Measurements from ENCODE around the gene TREML4. TPM values are rescaled to one million over a fixed set of nuclear protein-coding genes. Genes with fewer than 3 reads are reported as not detected.
"Not testable (repeated sequence)": the region's sequence is repeated elsewhere in the genome, so short reads cannot be mapped to it uniquely, and the experiment has no call there.

Gene TREML4
- total and polyA plus RNA-seq, 8 donors = not detected

DNA sequence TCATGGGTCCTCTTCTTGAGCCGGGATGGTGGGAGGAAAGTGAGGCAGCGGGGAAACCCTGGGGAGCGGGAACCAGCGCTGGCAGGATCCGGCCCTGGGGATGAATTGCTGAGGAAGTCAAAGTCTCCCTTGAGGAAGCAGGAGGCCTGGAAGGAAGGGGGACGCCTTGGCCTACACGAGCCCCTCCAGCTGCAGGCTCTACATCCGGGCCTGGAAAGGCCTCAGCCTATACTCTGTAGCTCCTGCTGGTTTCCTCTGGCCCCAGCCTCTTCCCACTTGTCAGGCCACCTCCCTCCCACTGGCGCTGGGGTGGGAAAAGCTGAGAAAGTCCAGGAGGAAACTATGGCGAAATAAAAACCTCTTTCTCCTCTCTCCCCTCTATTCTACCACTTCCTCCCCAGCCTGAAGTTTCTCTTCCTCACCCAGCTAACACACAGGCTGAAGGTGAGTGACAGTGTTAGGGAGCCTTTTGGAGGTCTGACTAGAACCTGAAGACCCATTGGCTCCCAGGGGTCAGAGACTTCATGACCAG is 42.1 kb upstream of the TREML4 start:
- intact Hi-C loops (cut with DNase I) = no loop called here
- Histone ChIP-seq H3K27ac (no peak overlapping the region), H3K9me3 (no peaks in the 10 kb centered on the region), H3K27me3 (no peaks in the 10 kb centered on the region), H3K4me3 (no peak overlapping the region), H3K4me1 (no peaks in the 10 kb centered on the region), H3K36me3 (no peaks in the 10 kb centered on the region)
- TF ChIP-seq, protein P1, sequence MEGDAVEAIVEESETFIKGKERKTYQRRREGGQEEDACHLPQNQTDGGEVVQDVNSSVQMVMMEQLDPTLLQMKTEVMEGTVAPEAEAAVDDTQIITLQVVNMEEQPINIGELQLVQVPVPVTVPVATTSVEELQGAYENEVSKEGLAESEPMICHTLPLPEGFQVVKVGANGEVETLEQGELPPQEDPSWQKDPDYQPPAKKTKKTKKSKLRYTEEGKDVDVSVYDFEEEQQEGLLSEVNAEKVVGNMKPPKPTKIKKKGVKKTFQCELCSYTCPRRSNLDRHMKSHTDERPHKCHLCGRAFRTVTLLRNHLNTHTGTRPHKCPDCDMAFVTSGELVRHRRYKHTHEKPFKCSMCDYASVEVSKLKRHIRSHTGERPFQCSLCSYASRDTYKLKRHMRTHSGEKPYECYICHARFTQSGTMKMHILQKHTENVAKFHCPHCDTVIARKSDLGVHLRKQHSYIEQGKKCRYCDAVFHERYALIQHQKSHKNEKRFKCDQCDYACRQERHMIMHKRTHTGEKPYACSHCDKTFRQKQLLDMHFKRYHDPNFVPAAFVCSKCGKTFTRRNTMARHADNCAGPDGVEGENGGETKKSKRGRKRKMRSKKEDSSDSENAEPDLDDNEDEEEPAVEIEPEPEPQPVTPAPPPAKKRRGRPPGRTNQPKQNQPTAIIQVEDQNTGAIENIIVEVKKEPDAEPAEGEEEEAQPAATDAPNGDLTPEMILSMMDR (IDR thresholded peaks at IDR 0.05) = no peak
- ATAC-seq = peak in 2 of 4 donors; percentile 12 to 13
- 58 to 77% methylated on average over 10 of the region's 10 CpGs for WGBS, 2 donors
- DNase-seq = no peak
- no peak for FAIRE-seq

DNA sequence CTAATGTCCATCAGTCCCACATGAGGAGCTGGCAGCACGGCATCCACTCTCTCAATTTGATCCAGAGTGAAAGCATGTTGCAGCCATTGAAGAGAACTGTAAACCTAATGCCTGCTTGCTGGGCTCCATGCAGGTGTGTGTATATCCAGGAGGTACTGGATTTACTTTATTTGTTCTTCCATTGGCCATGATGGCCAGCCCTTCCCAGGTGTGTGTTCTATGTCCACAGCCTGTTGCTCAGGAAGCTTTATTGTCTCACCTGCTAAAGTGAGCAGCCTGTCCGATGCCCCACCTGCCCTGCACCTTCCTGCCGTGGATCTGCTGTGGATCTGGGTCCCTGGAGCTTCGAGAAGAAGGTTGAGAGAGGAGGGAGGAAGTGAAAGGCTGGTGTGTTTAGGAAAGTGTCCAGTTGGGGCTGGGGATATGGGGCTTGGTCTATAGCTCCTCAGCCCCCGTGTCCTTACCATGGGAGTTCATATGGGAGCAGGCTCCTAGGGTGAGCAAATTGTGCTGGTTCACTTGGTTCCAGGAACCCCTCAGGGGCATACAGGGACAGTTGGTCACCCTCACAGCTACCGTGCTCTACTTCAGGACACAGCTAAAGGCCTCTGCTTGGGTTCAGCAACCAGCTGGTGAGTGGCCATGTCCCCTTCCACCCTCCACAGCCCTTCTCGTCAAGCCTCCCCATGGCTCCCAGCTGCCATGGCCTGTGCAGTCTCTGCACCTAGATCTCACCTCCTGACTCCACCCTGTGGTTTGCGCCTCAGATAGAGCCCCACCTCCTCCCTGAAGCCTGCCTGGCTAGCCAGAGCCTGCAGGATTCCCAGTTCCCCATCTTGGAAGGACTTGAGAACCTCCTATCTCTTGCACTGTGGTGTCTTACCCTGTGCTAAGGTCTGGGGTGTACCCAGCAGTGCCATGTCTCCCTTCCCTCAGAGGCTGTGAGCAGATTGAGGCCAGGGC is 39.9 kb upstream of the TREML4 start:
- 80 to 87% methylated on average over 8 of the region's 8 CpGs for WGBS, 2 donors
- Histone ChIP-seq H3K4me1 (no peaks in the 10 kb centered on the region), H3K27me3 (no peaks in the 10 kb centered on the region), H3K36me3 (no peaks in the 10 kb centered on the region), H3K9me3 (no peaks in the 10 kb centered on the region), H3K27ac (no peak overlapping the region), H3K4me3 (no peak overlapping the region)
- TF ChIP-seq, protein P1 (IDR thresholded peaks at IDR 0.05) = no peak
- no peak for DNase-seq
- no peak for FAIRE-seq
- intact Hi-C loops (cut with DNase I) = no loop called here
- no peak for ATAC-seq

DNA sequence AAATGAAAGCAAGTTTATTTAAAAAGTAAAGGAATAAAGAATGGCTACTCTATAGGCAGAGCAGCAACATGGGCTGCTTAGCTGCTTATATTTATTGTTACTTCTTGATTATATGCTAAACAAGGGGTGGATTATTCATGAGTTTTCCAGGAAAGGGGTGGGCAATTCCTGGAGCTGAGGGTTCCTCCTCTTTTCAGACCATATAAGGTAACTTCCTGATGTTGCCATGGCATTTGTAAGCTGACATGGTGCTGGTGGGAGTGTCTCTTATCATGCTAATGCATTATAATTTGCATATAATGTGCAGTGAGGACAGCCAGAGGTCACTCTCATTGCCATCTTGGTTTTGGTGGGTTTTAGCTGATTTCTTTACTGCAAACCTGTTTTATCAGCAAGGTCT is 39.1 kb upstream of the TREML4 start:
- intact Hi-C loops (cut with DNase I); ATAC-seq; DNase-seq; H3K9me3 ChIP-seq; H3K4me3 ChIP-seq; H3K36me3 ChIP-seq; H3K4me1 ChIP-seq; H3K27ac ChIP-seq; H3K27me3 ChIP-seq; FAIRE-seq: not testable (repeated sequence)

DNA sequence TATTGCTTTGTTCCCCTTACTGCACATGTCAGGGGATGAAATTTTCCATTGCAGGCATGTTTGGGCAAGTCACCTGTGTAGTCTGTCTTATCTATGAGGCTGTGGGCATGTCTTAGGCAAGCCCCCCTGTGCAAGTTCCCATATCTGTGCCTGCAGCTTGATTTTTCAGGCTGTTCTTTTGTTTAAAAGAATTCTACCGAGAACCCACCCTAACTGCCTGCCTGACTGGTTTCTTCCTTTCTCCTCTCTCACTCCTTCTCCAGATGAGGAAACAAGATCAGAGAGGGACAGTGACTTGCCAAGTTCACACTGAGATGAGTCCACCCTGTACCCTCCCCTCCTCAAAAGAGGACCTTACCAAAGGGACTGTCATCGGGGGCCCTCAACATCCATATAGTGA is 38.2 kb upstream of the TREML4 start:
- H3K9me3 ChIP-seq = no peaks in the 10 kb centered on the region
- H3K27ac ChIP-seq = no peak overlapping the region
- H3K27me3 ChIP-seq = no peaks in the 10 kb centered on the region
- TF ChIP-seq, protein P1 (IDR thresholded peaks at IDR 0.05) = no peak
- H3K4me1 ChIP-seq = no peaks in the 10 kb centered on the region
- intact Hi-C loops (cut with DNase I) = no loop called here
- DNase-seq = no peak
- no peak for FAIRE-seq
- H3K36me3 ChIP-seq = no peaks in the 10 kb centered on the region
- WGBS, 2 donors = 97 to 100% methylated on average over 2 of the region's 2 CpGs
- no peak overlapping the region for H3K4me3 ChIP-seq
- ATAC-seq = no peak

DNA sequence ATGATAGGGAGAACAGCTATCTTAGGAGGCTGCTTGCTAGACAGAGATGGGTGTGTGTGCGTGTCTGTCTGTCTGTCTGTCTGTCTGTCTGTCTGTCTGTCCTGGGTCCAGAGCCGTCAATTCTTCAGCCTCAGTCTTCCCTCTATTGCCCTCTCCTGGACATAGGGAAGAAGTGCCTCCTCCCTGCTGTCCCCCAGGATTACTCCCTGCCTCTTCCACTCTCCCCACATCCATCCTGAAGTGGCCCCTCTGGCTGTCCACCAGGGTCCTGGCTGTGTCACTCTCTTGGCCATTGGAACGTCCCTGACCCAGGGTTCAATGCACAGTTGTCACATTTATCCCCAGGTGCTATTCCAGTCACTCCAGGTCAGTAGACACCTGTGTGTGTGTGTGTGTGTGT is 37.4 kb upstream of the TREML4 start:
- FAIRE-seq (no peak), ATAC-seq (no peak), DNase-seq (no peak)
- TF ChIP-seq, protein P1 (IDR thresholded peaks at IDR 0.05) = no peak
- H3K36me3 ChIP-seq = no peaks in the 10 kb centered on the region
- no peaks in the 10 kb centered on the region for H3K4me1 ChIP-seq
- no peaks in the 10 kb centered on the region for H3K9me3 ChIP-seq
- no peaks in the 10 kb centered on the region for H3K27me3 ChIP-seq
- no peak overlapping the region for H3K27ac ChIP-seq
- WGBS, 2 donors = 60 to 73% methylated on average over 3 of the region's 3 CpGs
- intact Hi-C loops (cut with DNase I) = no loop called here
- H3K4me3 ChIP-seq = no peak overlapping the region

Measured in pancreas (tissue), 10 donors.